NOMO-1 treated with dmso at 0.1 percent for 144 hours (cell line): ENCODE measurements around the gene ALDH18A1.
A peak's percentile ranks its signal among the peaks of the same experiment; 100 is the strongest.
"Not testable (repeated sequence)": the region's sequence is repeated elsewhere in the genome, so short reads cannot be mapped to it uniquely, and the experiment has no call there.

ENCODE experiments used
- DNase-seq: peaks from one replicate; lab custom pipeline; 2025; ENCODE audit not compliant: unreplicated experiment; lab: John Stamatoyannopoulos, UW

The ALDH18A1 gene

GRCh38 chr10:95651346-95652060 is 5.0 kb downstream of the ALDH18A1 start:
- no peak for DNase-seq

DNA sequence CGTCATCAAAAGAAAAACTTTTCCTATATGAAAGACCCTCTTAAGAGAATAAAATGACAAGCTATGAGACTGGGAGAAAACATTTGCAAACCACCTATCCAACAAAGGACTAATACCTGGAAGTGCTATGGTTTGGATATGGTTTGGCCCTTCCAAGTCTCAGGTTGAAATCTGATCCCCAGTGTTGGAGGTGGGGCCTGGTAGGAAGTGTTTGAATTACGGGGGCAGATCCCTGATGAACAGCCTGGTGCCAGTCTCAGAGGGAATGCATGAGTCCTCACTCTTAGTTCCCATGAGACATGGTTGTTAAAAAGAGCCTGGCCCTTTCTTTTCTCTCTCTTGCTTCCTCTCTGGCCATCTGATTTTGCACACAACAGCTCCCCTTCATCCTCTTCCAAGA is 6.3 kb downstream of the ALDH18A1 start:
- no peak for DNase-seq

- DNase-seq: no peak
These were observed 8.4 kb downstream of the ALDH18A1 start for GRCh38 chr10:95648138-95648537.

DNA sequence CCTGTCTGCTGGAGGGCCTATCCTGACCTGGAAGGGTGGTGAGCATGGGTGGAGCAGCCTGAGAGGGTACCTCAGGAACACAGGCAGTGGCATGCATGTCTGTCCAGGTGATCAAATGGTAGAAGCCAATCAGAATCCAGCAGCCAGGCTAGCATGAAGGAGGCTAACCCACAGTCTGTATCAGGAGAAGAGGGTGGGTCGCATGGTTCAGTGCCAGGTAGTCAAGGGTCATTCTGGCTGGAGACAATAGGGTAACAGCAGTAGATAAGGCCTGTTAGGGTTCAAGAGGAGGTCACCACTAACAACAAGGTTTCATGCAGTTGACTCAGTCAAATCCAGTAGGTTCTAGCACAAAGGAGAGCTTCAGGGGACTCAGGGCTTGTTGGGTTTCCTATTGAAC is 10.4 kb downstream of the ALDH18A1 start:
- DNase-seq: no peak

DNA sequence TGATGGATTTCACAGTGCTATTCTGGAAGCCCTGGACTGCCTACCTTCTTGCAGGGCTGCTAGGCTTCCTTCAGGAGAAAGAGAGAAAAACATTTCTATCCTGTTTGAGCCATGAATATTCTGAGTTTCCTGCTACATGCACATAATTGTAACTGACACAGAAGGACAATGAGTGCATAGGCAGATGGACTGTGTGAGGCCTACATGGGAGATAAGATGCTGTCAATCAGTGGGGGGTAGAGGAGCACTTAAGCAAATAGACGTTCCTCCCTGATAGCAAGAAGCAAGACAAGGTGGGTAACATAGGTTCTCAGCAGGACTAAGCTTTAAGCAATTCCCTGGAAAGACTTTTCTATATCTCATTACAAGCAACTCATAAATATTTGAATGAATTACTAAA is 11.6 kb downstream of the ALDH18A1 start:
- DNase-seq: no peak

- no peak for DNase-seq
These were observed 15.6 kb downstream of the ALDH18A1 start for GRCh38 chr10:95640891-95641315.

- DNase-seq: no peak
These were observed 18.6 kb downstream of the ALDH18A1 start for GRCh38 chr10:95637911-95638310.

GRCh38 chr10:95637140-95637539 is 19.4 kb downstream of the ALDH18A1 start:
- DNase-seq: no peak

GRCh38 chr10:95635319-95635733 is 21.2 kb downstream of the ALDH18A1 start:
- DNase-seq: no peak

- DNase-seq: no peak
These were observed 27.7 kb downstream of the ALDH18A1 start for GRCh38 chr10:95628786-95629185.

GRCh38 chr10:95626500-95626899 is 30.0 kb downstream of the ALDH18A1 start:
- DNase-seq: no peak

DNA sequence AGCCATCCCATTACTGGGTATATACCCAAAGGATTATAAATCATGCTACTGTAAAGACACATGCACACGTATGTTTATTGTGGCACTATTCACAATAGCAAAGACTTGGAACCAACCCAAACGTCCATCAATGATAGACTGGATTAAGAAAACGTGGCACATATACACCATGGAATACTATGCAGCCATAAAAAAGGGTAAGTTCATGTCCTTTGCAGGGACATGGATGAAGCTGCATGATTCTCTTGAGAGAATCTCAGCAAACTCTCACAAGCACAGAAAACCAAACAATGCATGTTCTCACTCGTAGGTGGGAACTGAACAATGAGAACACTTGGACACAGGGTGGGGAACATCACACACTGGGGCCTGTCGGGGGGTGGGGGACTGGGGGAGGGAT is 36.1 kb downstream of the ALDH18A1 start:
- not testable (repeated sequence) for DNase-seq

- no peak for DNase-seq
These were observed 38.4 kb downstream of the ALDH18A1 start for GRCh38 chr10:95618101-95618500.

DNA sequence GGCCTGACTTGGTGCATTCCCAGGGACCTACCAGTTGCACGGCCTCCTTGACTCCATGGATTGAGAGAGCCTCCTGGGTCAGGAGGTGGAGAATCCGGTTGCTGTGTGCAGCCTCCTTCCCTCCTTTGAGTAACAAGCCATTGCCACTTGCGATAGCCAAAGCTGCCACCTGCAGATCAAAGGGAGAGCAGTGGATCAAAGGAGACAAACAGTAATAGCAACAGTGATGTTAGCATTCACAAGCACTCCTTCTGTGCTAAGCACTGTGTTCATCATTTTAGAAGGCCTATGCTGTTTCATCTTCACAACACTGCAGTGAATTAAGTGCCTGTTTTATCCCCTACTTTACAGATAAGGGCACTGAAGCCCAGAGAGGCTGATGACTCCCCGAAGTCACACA is 40.1 kb downstream of the ALDH18A1 start:
- DNase-seq: no peak

GRCh38 chr10:95613330-95613729 is 43.2 kb downstream of the ALDH18A1 start:
- DNase-seq: no peak

DNA sequence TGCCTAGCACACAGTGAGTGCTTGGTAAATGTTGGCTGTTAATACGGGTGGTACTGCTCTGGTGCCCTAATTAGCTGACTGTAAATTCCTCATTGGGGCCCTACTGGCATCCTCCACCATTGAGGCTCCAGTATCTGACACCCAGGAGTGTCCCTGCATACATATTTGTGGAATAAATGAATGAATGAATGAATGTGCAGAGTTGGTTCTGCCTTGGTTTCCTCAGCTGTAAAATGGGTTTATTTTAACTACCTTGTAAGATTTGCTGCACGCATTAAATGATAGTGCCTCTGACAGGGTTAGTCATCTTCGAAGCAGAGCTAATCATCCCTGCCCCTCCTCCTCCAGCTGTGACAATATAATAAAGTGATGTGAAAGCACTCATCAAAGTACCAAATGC is 45.8 kb downstream of the ALDH18A1 start:
- no peak for DNase-seq

- no peak for DNase-seq
These were observed 49.6 kb downstream of the ALDH18A1 start for GRCh38 chr10:95606922-95607321.

DNA sequence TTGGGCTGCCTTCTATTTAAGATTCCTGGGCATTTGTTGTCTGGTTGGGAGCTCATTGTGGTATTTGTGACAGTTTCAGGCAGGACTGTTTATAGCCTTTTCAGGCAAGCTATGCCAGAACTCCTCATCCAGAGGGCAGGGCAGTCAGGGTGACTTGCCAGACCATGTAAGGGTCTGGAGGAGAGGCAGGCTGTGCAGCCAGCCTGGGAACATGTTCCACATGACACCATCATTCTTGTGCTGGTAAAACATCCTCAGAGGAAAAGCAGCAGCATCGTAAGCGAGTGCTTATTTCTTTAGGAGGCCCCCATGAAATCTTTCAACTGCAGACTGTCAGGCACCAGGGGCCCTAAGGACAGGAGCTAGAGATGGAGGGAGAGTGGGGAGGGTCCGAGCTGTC is 51.3 kb downstream of the ALDH18A1 start:
- no peak for DNase-seq

DNA sequence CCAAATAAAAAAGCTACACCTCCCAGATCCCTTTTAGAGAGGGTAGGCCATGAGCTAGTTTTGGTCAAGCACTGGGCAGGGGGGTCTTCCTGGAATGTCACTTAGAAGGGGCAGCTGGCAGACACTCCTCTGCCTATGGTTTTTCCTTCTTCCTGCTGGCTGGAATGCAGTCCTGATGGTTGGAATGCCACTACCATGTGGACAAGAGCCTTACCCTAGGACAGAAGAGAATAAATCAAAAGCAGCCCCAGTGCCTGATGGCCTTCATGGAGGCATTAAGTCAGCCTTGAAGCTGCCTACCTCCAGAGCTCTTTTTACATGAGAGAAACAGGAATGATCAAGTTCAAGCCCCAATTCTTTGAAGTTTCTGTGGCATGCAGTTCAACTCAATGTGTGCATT is 51.9 kb downstream of the ALDH18A1 start:
- DNase-seq: no peak

GRCh38 chr10:95602382-95602781 is 54.1 kb downstream of the ALDH18A1 start:
- no peak for DNase-seq

- peak; percentile 29 for DNase-seq
These were observed 55.3 kb downstream of the ALDH18A1 start for GRCh38 chr10:95601116-95601719.

- no peak for DNase-seq
These were observed 56.4 kb downstream of the ALDH18A1 start for GRCh38 chr10:95600158-95600557.

- no peak for DNase-seq
These were observed 58.7 kb downstream of the ALDH18A1 start for GRCh38 chr10:95597788-95598187.
